NCI-H2171 (cell line): ENCODE measurements around the gene ALG14.
"Not testable (repeated sequence)": the region's sequence is repeated elsewhere in the genome, so short reads cannot be mapped to it uniquely, and the experiment has no call there.

Experiments
- DNase-seq: peaks from one replicate; lab custom pipeline; 2025; lab: John Stamatoyannopoulos, UW

The ALG14 gene

GRCh38 chr1:95041491-95042165 is 31.1 kb downstream of the ALG14 start:
- peak; percentile 41 for DNase-seq

DNA sequence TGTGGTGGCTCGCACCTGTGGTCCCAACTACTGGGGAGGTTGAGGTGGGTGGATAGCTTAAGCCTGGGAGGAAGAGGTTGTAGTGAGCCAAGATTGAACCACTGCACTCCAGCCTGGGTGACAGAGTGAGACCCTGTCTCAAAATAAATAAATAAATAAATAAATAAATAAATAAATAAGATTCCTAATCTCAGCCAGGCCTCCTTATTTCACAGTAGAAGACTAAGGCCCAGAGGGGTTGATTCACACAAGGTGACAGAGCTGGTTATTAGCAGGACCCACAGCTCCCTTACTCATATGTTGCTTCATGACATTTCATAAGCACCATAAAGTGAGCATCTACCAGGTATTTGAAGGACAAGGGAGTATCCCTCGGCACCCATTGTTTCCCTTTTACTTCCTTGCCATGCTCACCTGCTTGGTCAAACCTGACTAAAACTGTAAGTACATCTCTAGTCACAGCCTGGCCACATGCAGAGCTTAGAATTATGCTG is 32.7 kb downstream of the ALG14 start:
- DNase-seq, result no peak

- DNase-seq, result no peak
Observed at GRCh38 chr1:95039360-95040031, 33.3 kb downstream of the ALG14 start.

DNA sequence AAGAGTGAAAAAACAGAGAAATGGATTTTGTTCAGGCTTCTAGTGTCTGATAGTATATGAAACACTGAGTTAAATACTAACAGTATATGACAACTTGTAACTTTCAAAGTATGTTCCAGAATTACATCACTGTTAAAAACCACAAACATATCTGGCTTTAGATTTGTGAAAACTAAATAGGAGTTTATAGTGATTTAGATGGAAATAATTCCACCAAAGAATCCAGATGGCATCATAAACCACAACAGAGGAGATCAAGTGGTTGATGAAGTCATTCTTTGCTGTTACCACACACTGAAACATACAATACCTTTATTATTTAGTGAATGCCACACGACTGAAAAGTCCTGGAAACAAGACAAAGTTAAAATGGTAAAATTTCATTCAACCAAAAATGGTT is 37.2 kb downstream of the ALG14 start:
- no peak for DNase-seq

DNA sequence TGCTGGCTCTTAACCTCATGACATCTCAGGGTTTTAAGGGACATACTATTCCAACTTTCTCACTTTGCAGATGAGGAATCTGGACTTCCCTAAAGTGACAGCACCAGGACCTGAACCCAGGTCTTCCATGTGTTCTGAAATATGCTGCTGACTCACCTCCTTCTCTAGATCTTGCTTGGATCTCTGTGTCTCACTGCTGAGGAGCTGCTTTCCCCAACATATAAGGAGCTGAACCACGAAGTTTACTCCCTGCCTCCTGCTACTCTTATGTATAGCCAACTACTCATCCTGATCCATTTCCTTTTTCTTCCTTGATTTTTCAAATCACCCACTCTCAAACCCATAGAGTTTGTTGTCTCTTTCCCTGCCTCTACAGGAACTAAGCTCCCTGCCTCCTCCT is 38.2 kb downstream of the ALG14 start:
- DNase-seq, result no peak

- DNase-seq, result no peak
Observed at GRCh38 chr1:95033843-95034242, 38.9 kb downstream of the ALG14 start.

DNA sequence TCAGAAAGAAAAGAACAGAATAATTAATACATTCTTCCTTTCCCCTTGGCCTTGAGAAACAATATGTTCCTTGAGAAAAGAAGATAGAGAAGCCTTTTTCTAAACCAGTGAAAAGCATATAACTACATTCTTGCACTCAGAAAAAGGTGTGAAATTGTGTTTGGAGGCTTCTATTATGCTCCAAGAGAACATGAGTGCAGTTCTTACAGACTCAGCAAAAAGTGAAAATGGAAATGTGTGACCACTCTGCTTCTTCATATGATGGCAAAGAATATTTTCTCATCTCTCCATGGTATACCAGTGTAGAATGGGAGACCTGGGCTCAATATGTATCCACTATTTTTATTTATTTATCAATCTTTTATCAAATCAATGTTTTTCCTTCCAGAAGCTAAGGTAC is 43.2 kb downstream of the ALG14 start:
- no peak for DNase-seq

DNA sequence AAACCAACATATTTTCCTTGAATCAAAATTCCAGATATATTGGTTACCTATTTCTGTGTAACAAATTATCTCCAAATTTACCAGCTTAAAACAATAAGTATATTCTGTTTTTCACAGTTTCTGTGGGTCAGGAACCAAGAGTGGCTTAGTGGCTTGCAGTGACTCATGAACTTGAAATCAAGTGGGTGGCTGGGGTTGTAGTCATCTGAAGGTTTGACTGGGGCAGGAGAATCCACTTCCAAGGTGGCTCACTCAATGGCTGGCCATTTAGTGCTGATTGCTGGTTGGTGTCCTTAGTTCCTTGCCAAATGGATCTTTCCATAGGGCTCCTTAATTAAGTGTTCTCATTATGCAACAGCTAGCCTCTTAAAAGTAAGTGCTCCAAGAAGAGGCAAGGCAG is 43.8 kb downstream of the ALG14 start:
- DNase-seq, result no peak

DNA sequence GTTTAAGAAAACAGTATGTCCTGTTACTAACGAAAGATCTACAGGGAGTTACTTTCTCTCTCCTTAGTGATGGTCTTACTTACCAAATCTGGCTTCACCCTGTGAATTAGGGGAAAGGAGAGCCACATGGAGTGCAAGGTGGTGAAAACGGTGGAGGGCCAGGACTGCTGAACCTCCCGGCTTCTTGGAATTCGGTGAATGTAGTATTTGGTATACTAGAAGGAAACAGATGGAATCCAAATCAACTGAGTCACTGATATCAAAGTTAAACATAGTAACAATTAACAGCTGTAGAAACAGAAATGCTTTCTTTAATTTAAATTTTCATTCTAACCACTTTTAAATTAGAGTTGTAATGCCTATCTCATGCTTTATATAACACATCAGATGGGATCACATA is 45.7 kb downstream of the ALG14 start:
- no peak for DNase-seq

- DNase-seq, result no peak
Observed at GRCh38 chr1:95023399-95024043, 49.2 kb downstream of the ALG14 start.

DNA sequence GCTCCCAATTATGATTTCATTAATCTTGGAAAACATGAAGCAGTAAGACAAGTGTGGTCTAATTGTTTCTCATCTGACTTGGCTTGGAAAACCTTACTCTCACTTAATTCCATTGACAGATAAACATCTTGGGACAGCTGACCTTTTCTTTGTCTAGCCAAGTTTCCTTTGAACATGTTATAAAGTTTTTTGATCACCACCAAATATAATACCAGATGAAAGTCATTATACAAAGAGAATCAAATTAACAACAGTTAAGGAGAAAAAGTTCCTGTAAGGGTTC is 50.2 kb downstream of the ALG14 start:
- DNase-seq, result no peak

GRCh38 chr1:95021805-95022643 is 50.7 kb downstream of the ALG14 start:
- DNase-seq, result no peak

GRCh38 chr1:95021119-95021518 is 51.6 kb downstream of the ALG14 start:
- no peak for DNase-seq

GRCh38 chr1:95019466-95019865 is 53.3 kb downstream of the ALG14 start:
- not testable (repeated sequence) for DNase-seq

DNA sequence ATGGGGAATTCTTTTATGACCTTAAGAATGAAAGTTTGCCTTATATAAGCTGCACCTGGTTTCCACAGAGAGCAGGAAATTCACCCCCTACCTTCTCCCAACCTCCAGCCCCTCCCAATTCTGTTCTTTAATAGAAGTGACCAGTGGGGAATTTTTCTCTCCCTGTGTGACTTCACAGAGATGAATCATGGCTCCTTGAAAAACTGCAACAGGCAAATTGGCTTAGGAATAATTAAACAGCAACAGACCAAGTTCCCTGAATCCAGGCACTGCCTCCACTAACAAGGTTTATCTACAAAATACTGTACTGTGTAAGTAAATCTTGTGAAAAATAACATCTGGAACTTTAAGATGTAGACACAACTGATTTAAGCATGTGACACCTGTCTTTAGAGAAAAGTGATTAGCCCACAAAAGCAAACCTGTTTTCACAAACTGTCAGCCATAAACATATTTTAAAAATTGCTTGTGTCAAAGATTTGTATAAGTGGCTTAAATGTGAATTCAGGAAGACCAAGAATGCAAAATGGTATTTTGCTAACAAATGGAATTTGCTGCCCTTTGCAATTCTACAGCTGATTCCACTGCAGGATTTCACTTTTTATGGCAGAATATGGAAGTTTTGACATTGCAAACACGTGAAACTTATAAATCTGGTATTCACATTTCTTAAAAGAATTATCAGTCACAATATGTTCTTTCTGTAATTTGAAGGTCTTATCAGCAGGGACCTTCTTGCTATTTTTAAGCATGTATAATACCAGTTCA is 54.0 kb downstream of the ALG14 start:
- no peak for DNase-seq

- DNase-seq, result peak; percentile 3
Observed at GRCh38 chr1:95017775-95018174, 55.0 kb downstream of the ALG14 start.

DNA sequence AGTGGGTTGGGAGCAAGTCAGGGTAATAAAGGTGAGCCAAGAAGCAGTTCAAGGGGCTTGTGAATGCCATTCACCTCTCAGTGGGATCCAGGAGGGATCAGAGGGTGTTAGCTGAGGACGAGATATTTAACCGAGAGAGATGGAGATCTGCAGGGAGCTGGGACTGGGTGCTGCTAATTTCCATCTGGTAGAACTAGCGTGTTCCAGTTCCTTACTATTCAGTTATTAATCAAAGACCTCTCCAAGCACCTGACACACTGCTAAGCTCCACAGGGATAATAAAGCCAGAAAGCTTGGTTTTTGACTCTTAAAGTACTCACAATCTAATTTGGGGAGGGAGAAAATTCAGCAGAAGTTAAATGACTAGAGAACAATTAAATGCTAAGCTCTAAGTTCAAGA is 57.7 kb downstream of the ALG14 start:
- DNase-seq, result no peak

- DNase-seq, result no peak
Observed at GRCh38 chr1:95013950-95014574, 58.7 kb downstream of the ALG14 start.

DNA sequence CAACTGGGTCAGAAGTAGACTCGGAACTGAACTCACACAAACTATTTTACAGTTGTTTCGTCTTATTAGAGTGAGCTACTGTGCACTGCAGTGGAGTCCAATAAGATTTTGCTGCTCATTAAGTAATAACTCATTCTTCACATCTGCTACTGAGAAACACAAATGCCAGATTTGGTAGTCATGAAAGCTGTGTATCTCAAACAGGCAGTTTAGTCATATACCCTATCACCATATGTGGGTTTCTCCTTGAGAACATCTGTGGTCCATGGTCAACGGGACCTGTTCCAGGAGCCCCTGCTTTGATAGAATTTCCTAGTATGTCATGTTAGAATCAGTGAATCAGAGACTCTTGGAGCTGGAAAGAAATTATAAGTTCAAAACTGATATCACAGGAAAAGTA is 60.4 kb downstream of the ALG14 start:
- DNase-seq, result peak; percentile 7

DNA sequence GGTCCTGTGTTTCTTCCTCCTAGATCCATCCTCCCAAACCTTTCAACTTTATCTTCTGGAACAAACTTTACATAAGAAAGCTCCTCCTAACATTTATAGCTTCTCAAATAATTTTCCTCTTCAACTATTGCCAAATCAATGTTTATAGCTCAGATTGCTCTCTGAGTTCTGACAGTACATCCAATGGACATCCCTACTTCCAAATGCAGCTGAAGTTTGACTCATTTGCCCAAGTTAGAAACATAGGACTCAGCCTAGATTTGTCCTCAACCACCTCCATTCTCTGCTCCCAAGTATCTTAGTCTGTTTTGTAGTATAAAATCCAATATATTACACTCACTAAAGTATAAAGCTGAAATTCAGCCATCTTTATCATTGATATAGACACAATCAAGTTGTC is 62.6 kb downstream of the ALG14 start:
- no peak for DNase-seq

DNA sequence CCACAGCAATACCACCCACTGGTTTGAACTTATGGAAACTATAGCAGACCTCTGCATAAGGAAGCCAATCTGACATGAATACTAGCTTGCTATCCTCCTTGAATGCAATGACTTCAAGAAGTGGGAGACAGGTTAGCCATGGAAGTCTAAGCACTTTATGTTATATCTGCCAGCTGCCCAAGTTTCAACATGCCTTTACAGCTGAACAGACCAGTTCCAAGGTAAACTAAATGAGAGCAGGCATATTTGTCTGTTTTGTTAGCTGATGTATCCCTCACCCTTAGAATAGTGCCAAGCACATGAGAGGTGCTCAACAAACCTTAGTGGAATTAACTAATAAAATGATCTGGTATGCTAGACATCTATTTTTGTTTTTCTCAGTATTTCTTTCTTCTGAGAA is 65.1 kb downstream of the ALG14 start:
- DNase-seq, result no peak
